Liver (tissue), 9 donors: ENCODE results near the gene NUDT14. TPM values are rescaled to one million over a fixed set of nuclear protein-coding genes. Genes with fewer than 3 reads are reported as not detected.

Source experiments
- DNase-seq: peaks from one replicate; pipeline ENCODE4 v3.0.0-alpha.2; 2017; ENCODE audit warnings: low spot score
- H3K27ac ChIP-seq, 2 donors: one replicate each; pipeline ENCODE4 v1.7.0; 2013; ENCODE audit warnings: inconsistent platforms in 2 of 2, low read length in 2 of 2, control low read depth in 1 of 2, low read depth in 1 of 2, mild to moderate bottlenecking in 1 of 2
- H3K27me3 ChIP-seq, 4 donors: one replicate each; pipeline versions ENCODE4 v1.6.1 to v1.7.0; 2013; ENCODE audit warnings: low read length in 3 of 4, inconsistent platforms in 1 of 4, mild to moderate bottlenecking in 1 of 4, moderate library complexity in 1 of 4; ENCODE audit not compliant: control insufficient read depth in 4 of 4, insufficient read depth in 4 of 4
- H3K36me3 ChIP-seq, 4 donors: one replicate each; pipeline versions ENCODE4 v1.6.1 to v1.7.0; 2013; ENCODE audit warnings: low read length in 3 of 4, mild to moderate bottlenecking in 3 of 4, low read depth in 1 of 4, moderate library complexity in 1 of 4; ENCODE audit not compliant: control insufficient read depth in 4 of 4, insufficient read depth in 3 of 4
- H3K4me1 ChIP-seq, 4 donors: one replicate each; pipeline versions ENCODE4 v1.6.1 to v1.7.0; 2013; ENCODE audit warnings: low read length in 3 of 4, mild to moderate bottlenecking in 3 of 4, moderate library complexity in 1 of 4; ENCODE audit not compliant: control insufficient read depth in 4 of 4, insufficient read depth in 4 of 4
- H3K4me3 ChIP-seq, 3 donors: one replicate each; pipeline versions ENCODE4 v1.6.1 to v1.7.0; 2013; ENCODE audit warnings: low read length in 3 of 3, control low read depth in 1 of 3, low read depth in 1 of 3, mild to moderate bottlenecking in 1 of 3
- H3K9ac ChIP-seq, 2 donors: one replicate each; pipeline ENCODE4 v1.7.0; 2013; ENCODE audit warnings: low read length in 2 of 2, mild to moderate bottlenecking in 2 of 2, moderate library complexity in 2 of 2, control low read depth in 1 of 2, low read depth in 1 of 2
- H3K9me3 ChIP-seq, 4 donors: one replicate each; pipeline versions ENCODE4 v1.6.1 to v1.7.0; 2013; ENCODE audit warnings: low read length in 3 of 4; ENCODE audit not compliant: control insufficient read depth in 4 of 4
- EGR1 ChIP-seq, 2 donors: IDR thresholded peaks; 2 replicates each; pipeline ENCODE4 v1.6.1; 2016 to 2018; ENCODE audit warnings: antibody characterized with exemption in 2 of 2, low read depth in 2 of 2
- FOXA1 ChIP-seq: IDR thresholded peaks from 2 replicates; pipeline ENCODE4 v1.6.1; 2016; ENCODE audit warnings: antibody characterized with exemption
- FOXA2 ChIP-seq: IDR thresholded peaks from 2 replicates; pipeline ENCODE4 v1.6.1; 2016; ENCODE audit warnings: antibody characterized with exemption
- GABPA ChIP-seq, 2 donors: IDR thresholded peaks in 1 of 2; conservative IDR thresholded peaks in 1 of 2; 2 replicates each; pipeline ENCODE4 v1.6.1; 2016; ENCODE audit warnings: antibody characterized with exemption in 2 of 2, mild to moderate bottlenecking in 1 of 2, moderate library complexity in 1 of 2
- HNF4A ChIP-seq, 2 donors: conservative IDR thresholded peaks; 2 replicates each; pipeline ENCODE4 v1.6.1; 2016; ENCODE audit warnings: antibody characterized with exemption in 2 of 2, mild to moderate bottlenecking in 2 of 2
- HNF4G ChIP-seq: IDR thresholded peaks from 2 replicates; pipeline ENCODE4 v1.6.1; 2016; ENCODE audit warnings: antibody characterized with exemption
- JUND ChIP-seq, 2 donors: IDR thresholded peaks; 2 replicates each; pipeline ENCODE4 v1.6.1; 2016; ENCODE audit warnings: antibody characterized with exemption in 2 of 2
- MAX ChIP-seq: IDR thresholded peaks from 2 replicates; pipeline ENCODE4 v1.6.1; 2016; ENCODE audit warnings: antibody characterized with exemption
- NR2F2 ChIP-seq: IDR thresholded peaks from 2 replicates; pipeline ENCODE4 v1.6.1; 2016; ENCODE audit warnings: antibody characterized with exemption
- RAD21 ChIP-seq, 2 donors: IDR thresholded peaks; 2 replicates each; pipeline ENCODE4 v1.6.1; 2016; ENCODE audit warnings: antibody characterized with exemption in 2 of 2, mild to moderate bottlenecking in 2 of 2
- REST ChIP-seq: IDR thresholded peaks from 2 replicates; pipeline ENCODE4 v1.6.1; 2016; ENCODE audit warnings: antibody characterized with exemption, mild to moderate bottlenecking
- RXRA ChIP-seq, 2 donors: IDR thresholded peaks; 2 replicates each; pipeline ENCODE4 v1.6.1; 2017 to 2018; ENCODE audit warnings: antibody characterized with exemption in 2 of 2, mild to moderate bottlenecking in 1 of 2
- SP1 ChIP-seq: IDR thresholded peaks from 2 replicates; pipeline ENCODE4 v1.6.1; 2018; ENCODE audit warnings: antibody characterized with exemption, mild to moderate bottlenecking
- TAF1 ChIP-seq: conservative IDR thresholded peaks from 2 replicates; pipeline ENCODE4 v1.6.1; 2016; ENCODE audit warnings: antibody characterized with exemption, mild to moderate bottlenecking
- YY1 ChIP-seq: IDR thresholded peaks from 2 replicates; pipeline ENCODE4 v1.6.1; 2016; ENCODE audit warnings: antibody characterized with exemption, mild to moderate bottlenecking
- ZBTB33 ChIP-seq: IDR thresholded peaks from 2 replicates; pipeline ENCODE4 v1.6.1; 2016; ENCODE audit warnings: antibody characterized with exemption
- WGBS: extraction: QIAGEN DNeasy Blood & Tissue Kit; methylation state at CpG from one replicate; pipeline ENCODE4 v1.1.7; 2013; 5-methylcytosine and 5-hydroxymethylcytosine counted together
- polyA plus RNA-seq, 2 donors: library from polyadenylated mRNA; stranded (reverse) in 1 of 2; unstranded in 1 of 2; fragments of 200-250 nt in 1 of 2; fragments of >200 nt in 1 of 2; fragmentation: Nextera tagmentation in 1 of 2; extraction: Ambion mirVana in 1 of 2; gene quantifications; one replicate each; pipeline versions ENCODE4 v1.2.1 to v1.2.3, GENCODE V29; 2013 to 2015
- total RNA-seq, 2 donors: library from RNA; depleted of rRNA; stranded (reverse); fragments of >200 nt; gene quantifications; one replicate each; pipeline ENCODE4 v1.2.3, GENCODE V29; 2014
- donor health status: healthy.
- donor health status: healthy.
- donor health status: healthy.
- donor health status: healthy.
- donor health status: healthy.

Gene NUDT14
- total and polyA plus RNA-seq, 4 donors = 3.8 to 24.2 (median 8.0) TPM

GRCh38 chr14:105196265-105196960 lies 15.3 kb upstream of the NUDT14 start:
- 5% methylated on average over 58 of the region's 58 CpGs for WGBS
- Histone ChIP-seq H3K4me3 (peak overlapping the region in 1 of 3 donors; percentile 6), H3K9ac (no peak overlapping the region), H3K27me3 (peaks cover 0 to 6% (median 0%) of the 10 kb centered on the region in 4 donors), H3K4me1 (peaks cover 0 to 5% (median 3%) of the 10 kb centered on the region in 4 donors), H3K27ac (peak overlapping the region in 1 of 2 donors; percentile 37), H3K36me3 (no peaks in the 10 kb centered on the region), H3K9me3 (no peaks in the 10 kb centered on the region)
- DNase-seq = no peak
- TF ChIP-seq RXRA (IDR thresholded peaks at IDR 0.05) (no peak), NR2F2 (no peak), YY1 (no peak), FOXA2 (no peak), REST (no peak), HNF4A (conservative IDR thresholded peaks at IDR 0.05) (no peak), RAD21 (IDR thresholded peaks at IDR 0.05) (no peak), HNF4G (no peak), EGR1 (IDR thresholded peaks at IDR 0.05; ENCODE audit: low read depth in 2 of 2) (no peak), TAF1 (no peak), MAX (no peak)

- H3K27me3 ChIP-seq = peaks cover 0 to 6% (median 0%) of the 10 kb centered on the region in 4 donors
- no peaks in the 10 kb centered on the region for H3K9me3 ChIP-seq
- TF ChIP-seq GABPA (IDR thresholded peaks at IDR 0.05 in 1 of 2, conservative IDR thresholded peaks at IDR 0.05 in 1 of 2) = no peak
- TF ChIP-seq SP1 = no peak
- no peak for TF ChIP-seq HNF4A (conservative IDR thresholded peaks at IDR 0.05)
- TF ChIP-seq NR2F2 = no peak
- no peak for TF ChIP-seq FOXA1
- TF ChIP-seq RAD21 (IDR thresholded peaks at IDR 0.05) = no peak
- TF ChIP-seq JUND (IDR thresholded peaks at IDR 0.05) = no peak
- TF ChIP-seq ZBTB33 = no peak
- TF ChIP-seq TAF1 = no peak
- TF ChIP-seq HNF4G = no peak
- no peak overlapping the region for H3K4me3 ChIP-seq
- WGBS = 28% methylated on average over 25 of the region's 25 CpGs
- H3K36me3 ChIP-seq = no peaks in the 10 kb centered on the region
- H3K9ac ChIP-seq = no peak overlapping the region
- H3K4me1 ChIP-seq = peaks cover 0 to 5% (median 3%) of the 10 kb centered on the region in 4 donors
- DNase-seq = no peak
- H3K27ac ChIP-seq = peak overlapping the region in 1 of 2 donors; percentile 37
Observed at GRCh38 chr14:105195522-105196264, 14.6 kb upstream of the NUDT14 start.
